SIG-M5 treated with dmso at 0.1 percent for 504 hours (cell line): ENCODE measurements around the gene NFKBIE.

Experiments used
- DNase-seq: peaks from one replicate; lab custom pipeline; 2025; ENCODE audit not compliant: unreplicated experiment; lab: John Stamatoyannopoulos, UW

The NFKBIE gene

DNA sequence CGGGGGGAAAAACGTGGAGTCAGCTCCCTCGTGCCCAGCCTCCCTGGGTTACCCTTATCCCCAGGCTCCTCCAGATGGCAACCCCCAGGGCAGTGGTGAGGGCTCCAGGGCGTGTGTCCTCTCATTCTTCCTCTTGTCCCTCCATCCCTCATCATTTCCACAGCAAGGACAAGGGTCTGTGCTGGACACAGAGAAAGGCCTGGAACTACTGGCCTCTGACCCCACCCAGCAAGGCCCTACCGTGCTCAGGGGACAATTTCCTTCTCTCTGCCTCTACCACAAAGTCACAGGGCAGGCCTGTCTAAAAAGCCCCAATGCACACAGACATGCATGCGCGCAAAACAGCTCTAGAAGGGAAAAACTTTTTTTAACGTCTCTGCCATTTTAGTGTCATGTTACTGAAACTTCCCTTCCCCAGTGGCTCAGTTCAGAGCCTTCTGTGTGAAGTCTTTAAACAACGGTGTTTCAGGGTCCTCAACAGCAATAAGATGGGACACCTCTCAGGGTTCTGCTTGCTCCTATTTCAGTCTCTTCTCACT, 7.0 kb downstream of the NFKBIE start:
- no peak for DNase-seq

DNA sequence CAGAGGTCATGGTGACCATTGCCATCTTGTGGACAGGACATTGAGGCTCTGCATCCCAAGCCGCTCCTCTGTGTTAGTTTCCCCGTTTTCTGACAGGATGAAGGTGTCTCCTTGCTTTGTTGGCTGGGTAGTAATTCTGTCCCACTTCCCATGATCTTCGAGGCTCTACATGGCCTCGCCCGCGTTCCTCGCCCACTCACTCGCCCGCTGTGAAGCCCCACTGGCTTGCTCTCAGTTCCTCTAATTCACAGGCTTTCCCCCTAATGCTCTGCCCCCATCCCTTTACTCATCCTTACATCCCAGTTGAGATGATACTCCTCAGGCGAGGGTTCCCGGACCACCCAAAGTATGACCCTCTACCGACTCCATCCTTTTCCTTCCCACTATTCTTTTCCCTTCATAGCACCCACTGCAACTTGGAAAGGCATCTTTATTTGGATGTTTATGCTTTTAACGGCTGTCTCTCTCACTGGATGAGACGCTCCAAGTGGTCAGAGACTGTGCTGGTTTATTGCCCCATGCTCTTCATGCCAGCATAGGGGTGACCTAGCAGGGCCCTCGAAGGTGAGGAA, 7.5 kb downstream of the NFKBIE start:
- DNase-seq: peak; percentile 48

DNA sequence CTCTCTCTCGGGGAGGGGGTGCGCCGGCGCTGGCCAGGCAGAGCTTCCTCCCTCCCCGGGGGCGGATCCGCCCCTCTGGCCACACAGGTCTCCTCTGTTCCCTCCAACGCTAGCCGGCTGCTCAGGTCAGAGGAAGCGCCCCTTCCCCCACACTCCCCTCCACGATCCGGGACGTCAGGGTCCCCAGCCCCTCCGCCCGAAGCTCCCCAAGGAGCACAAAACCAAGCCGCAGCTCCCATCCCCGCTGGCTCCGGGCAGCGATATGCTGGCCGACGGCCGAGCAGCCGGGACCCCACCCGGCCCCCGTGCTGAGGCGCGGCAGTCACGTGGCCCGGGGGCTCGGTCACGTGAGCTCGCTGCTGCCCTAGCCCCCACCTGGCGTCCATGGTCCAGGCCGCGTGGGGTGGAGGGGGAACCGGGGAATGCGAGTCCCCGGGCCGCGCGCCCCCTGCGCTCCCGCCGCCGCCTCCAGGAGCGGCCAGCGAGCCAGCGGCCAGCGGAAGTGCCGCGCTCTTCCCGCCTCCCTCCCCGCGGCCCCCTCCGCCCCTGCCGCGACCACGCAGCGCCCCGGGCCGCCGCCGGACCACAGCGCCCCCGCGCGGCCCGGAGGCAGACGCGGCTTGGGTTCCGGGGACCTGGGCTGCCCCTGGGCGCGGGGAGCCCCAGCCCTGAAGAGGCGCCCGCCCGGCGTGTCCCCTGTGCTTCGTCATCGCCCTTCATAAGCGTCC, 8.2 kb downstream of the NFKBIE start, which contains the start of gene SLC35B2:
Gene SLC35B2, minus strand, starts transcription at position 504 of the 728 bp plus-strand sequence. Its CDS starts 118 bp downstream, at position 386.
- peak; percentile 52 for DNase-seq

DNA sequence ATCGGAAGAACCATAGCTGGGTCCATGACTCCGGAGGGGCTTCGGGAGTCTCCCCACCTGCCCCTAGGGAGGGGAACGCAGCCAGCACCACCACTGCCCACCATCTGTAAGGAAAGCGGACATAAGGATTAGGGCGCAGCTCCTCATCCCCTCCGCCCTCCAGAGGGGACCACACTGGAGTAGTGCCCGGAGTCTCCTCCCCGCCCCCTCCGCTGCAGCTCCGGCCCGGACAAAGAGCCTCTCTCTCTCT, 8.7 kb downstream of the NFKBIE start:
- DNase-seq: no peak

DNA sequence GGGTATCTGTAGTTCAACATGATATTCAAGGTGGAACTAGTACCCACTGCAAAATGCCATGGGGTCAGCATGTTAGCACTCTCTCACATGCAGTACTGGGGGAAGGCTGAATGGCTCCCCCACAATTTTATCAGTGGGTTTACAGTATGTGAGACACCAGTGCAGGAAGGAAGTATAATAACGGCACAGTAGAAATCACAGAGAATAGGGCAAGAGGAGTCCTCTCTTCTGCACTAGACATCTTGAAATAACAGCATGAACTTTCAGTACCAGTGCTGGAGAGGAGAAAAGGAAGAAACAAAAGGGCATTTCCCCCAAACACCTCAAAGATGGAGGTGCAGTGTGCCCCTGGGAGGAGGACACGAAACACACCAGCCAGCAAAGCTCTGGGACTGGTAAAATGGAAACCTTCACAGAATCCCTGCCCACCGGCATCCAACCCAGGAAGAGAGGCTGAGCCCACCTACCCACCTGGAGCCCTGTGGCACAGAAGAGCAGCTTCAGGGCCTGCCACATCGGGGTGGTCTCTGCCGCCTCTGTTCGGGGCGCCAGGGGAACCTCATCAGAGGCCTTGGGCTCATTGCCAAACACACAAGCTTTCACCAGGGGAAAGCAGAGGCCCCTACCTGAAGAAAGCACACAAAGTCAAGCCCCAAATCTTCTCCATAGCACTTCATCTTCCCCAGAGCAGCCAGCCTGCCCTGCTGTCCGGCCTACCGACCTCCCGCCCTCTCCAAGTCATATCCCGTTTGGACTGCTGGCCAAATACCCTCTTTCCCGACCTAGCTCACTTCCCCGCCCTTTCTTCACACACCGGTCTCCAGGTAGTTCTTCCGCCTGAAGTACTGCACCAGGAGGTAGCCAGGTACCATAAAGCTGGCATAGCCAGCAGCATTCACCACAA, 9.2 kb downstream of the NFKBIE start:
- DNase-seq: peak; percentile 37

DNA sequence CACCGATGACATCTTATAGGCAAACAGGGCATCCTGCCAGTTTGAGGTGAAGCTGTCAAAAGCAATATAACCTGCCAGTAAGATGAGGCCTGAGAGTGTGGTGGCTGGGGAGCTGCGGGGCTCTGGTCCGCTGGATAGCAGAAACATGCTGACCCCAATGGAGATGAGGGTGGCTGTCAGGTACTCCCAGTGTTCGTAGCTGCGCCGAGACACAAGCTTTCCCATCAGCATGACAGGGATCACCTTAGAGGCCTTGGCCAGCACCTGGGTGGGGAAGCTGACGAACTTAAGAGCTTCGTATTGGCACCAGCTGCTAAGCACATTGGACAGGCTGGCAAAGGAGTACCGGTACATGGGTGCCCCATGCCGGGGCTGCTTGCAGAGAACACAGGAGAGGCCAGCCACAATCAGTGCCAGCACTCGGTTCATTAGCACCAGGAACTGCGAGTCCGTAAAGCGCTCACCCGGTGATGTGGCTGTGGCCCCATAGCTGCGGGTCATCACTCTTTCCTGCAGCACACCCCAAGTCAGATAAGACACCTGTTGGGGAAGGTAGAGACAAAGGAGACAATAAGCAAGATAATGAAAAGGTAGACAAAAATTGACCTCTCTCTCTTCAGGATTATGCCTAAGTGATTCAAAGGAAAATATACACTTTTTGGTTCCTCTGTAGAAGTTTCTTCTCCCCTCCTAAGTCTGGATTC, 10.1 kb downstream of the NFKBIE start:
- DNase-seq: no peak

DNA sequence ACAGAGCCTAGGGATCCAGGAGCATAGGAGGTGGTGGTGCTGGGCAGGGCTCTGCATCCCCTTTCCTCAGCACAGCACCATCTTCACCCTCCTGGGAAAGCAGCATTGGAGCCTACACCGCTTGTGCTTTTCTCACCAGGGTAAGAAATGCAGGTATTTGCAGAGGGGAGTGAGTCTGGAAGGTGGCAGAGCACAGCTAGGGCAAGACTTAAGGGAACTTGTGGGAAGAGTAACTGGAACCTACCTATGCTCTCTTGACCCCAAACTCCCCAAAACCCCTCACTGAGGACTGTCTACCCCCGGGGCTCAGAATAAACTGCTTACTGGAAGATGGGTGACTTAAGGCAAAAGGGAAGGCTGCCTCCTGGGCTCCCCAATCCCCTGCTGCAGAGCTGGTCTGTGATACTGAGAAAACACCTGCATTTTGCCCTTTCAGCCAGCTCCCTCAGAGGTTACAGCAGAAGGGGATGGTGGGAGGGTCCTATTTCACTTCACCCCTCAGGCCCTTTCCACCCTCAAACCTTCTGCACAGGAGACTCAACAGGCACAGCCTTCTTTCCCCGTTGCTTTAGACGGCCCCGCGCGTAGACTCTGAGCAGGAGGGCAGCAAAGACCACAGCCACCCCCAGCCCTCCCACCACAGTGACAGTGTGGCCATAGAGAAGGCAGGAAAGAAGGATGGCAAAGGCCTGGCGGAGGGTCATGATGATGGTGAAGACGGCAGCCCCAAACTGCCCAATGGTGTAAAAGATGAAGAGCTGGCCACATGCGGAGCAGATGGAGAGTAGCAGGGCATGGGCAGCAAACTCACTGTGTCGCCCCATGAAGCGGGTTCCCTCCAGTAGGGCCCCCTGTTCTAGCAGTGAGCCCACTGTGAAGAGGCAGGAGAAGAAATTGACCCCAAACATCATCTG, 10.9 kb downstream of the NFKBIE start:
- DNase-seq: no peak

DNA sequence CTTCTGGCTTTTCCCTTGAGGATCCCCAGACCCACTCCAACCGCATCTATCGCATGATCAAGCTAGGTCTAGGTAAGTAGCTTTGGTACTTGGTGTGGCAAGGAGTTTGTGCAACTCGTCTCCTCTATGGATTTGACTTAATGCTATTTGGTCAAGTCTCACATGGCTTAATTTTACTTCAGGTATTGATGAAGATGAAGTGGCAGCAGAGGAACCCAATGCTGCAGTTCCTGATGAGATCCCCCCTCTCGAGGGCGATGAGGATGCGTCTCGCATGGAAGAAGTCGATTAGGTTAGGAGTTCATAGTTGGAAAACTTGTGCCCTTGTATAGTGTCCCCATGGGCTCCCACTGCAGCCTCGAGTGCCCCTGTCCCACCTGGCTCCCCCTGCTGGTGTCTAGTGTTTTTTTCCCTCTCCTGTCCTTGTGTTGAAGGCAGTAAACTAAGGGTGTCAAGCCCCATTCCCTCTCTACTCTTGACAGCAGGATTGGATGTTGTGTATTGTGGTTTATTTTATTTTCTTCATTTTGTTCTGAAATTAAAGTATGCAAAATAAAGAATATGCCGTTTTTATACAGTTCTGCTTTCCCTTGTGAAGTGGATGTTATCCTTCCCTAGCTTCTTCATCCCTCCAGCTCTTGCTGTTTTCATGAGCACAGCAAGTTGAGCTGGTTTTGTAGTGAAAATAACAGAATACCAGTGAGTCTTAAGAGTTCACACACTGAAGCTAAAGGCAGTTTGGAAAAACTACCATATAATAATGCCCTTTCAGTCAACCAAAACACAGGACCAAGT, 11.8 kb downstream of the NFKBIE start:
- DNase-seq: peak; percentile 25

DNA sequence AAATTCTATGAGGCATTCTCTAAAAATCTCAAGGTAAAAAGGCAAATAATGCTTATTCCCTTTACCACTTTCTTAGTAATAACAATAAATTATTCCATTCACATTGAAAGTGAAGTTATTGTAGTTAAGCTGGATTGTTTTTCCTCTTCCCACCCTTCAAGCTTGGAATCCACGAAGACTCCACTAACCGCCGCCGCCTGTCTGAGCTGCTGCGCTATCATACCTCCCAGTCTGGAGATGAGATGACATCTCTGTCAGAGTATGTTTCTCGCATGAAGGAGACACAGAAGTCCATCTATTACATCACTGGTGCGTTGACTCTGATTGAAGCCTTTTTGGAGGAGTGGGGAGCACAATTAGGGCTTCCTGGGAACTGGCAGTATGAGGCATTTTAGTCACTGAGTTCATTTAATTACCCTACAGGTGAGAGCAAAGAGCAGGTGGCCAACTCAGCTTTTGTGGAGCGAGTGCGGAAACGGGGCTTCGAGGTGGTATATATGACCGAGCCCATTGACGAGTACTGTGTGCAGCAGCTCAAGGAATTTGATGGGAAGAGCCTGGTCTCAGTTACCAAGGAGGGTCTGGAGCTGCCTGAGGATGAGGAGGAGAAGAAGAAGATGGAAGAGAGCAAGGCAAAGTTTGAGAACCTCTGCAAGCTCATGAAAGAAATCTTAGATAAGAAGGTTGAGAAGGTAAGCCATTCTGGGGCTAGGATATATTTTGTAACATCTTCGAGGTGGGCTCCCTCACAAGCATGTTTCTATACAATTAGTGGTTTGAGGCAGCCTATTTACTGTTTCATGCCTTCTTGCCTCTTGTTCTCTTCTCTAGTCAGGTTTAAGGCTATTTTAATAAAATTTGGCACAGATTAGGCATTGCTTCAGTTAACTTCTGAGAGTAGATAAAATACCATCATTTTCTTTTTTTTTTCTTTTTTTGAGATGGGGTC, 13.5 kb downstream of the NFKBIE start:
- DNase-seq: no peak

DNA sequence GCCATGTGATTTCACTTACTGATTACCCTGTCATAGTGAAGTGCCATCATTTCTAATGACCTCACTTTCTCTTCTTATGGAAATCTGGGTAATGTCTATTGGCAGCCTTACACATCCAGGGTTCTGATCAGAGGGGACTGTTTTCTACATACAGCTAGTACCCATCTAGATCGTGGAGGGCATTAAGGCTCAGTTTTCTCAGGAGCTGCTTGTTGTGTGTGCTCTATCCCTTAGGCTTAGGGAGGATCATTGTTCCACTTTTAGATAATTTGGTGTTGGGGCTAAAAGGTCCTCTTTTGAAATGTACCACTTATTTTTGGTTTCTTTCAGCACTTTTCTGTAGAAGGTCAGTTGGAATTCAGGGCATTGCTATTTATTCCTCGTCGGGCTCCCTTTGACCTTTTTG, 14.6 kb downstream of the NFKBIE start:
- no peak for DNase-seq

DNA sequence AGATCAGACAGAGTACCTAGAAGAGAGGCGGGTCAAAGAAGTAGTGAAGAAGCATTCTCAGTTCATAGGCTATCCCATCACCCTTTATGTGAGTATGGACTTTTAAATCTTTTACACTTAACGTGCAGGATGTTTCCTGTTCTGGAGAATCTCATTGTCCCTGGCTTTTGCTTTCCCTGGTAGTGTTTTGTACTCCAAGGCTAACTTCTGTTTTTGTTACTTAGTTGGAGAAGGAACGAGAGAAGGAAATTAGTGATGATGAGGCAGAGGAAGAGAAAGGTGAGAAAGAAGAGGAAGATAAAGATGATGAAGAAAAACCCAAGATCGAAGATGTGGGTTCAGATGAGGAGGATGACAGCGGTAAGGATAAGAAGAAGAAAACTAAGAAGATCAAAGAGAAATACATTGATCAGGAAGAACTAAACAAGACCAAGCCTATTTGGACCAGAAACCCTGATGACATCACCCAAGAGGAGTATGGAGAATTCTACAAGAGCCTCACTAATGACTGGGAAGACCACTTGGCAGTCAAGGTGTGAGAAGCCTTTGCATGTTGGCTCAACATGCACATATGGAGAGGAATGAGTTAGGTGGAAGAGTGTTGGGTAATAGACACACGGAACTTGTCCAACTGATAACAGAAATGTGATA, 15.2 kb downstream of the NFKBIE start:
- DNase-seq: no peak

DNA sequence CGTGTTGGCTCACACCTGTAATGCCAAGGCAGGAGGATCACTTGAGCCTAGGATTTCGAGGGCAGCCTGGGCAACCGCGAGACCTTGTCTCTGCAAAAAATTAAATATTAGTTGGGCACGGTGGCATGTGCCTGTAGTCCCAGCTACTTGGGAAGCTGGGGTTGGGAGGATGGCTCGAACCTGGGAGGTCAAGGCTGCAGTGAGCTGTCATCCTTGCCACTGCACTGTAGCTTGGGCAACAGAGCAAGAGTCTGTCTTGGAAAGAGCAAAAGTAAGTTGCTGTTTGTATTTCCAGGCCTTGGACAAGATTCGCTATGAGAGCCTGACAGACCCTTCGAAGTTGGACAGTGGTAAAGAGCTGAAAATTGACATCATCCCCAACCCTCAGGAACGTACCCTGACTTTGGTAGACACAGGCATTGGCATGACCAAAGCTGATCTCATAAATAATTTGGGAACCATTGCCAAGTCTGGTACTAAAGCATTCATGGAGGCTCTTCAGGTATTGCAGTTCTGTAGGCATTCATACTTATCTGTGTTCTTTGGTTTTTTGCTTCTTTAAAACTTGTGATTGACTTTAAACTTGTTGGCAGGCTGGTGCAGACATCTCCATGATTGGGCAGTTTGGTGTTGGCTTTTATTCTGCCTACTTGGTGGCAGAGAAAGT, 16.1 kb downstream of the NFKBIE start:
- no peak for DNase-seq

DNA sequence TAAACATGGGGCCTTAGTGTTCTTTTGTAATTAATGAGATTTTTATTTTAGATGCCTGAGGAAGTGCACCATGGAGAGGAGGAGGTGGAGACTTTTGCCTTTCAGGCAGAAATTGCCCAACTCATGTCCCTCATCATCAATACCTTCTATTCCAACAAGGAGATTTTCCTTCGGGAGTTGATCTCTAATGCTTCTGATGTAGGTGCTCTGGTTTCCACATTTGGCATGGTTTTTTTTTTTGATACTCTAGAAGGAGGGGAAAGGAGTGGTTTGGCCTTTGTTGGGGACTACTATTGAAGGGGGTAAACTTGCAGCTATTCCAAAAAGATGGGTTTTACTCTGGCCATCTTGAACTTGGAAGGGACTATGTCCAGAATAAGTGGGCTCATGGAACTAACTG, 16.8 kb downstream of the NFKBIE start:
- no peak for DNase-seq

DNA sequence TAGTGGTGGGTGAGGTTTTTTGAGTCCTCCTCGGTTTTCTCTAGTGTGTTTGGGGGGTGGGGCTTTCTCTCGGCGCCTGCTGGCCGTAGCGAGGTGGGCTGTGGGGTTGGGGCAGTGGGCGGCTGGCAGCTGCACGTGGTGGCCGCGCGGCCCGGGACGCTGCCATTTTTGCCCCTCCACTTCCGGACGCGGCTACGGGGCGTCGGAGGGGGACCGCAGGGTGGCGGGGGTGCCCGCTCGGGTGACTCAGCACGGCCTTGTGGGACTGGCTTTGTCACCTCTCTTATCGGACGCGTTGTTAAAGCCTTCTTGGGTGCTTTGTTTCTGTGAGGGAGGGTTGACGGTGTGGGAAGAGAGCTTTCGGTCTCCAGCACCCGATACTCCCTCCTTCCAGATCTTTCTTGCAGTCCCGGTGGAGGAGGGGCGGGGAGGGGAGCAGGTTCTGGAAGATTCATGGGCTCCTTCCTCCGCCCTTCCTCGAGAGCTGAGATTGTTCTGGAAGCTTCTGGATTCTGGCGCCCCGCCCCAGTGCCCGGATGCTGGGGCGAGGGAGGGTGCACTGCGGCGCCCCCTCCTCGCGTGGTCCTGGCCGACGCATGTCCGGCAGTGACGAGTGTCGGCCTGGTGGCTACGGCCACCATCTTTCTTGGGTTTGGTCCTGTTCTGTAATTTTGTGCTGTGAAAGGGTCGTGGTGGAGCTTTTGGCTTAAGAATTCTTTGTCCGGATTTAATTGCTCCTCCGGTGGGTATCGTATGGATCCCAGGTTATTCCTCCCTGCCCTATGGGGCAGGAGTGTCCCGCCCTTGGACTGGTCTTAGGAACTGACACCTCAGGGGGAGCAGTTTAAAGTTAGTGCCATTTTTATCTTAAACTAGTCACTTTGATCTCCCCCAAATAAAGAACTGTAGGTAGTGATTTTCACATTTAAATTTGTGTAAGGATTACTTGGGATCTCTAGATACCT, 17.7 kb downstream of the NFKBIE start:
- no peak for DNase-seq

DNA sequence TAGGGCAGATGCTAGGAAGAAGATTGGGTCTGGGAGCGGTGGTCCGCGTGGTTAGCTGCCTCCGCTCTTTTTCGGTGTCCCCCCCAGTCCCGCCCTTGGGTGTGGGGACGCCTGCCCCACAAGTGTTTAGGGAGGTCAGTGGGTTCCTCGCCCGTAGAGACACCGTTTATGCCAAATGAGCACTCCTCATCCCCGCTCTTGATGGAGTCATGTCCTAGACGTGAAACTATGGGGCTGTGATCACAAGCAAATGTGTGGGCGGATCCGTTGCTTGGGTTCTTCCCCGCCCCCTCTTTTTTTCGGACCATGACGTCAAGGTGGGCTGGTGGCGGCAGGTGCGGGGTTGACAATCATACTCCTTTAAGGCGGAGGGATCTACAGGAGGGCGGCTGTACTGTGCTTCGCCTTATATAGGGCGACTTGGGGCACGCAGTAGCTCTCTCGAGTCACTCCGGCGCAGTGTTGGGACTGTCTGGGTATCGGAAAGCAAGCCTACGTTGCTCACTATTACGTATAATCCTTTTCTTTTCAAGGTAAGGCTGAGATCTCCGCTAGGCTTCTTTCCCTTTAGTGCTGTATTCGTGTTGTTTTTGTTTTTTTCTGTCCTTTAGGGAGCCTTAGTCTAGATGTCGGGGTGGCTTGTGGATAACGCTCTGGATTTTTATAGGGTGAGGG, 18.6 kb downstream of the NFKBIE start, which contains the start of gene HSP90AB1:
Gene HSP90AB1, plus strand, starts transcription at position 439 of the 675 bp plus-strand sequence. CDS start 1,529 bp downstream, outside the sequence.
- peak; percentile 97 for DNase-seq
